ENCODE results near the gene GMDS. TPM values are rescaled to one million over a fixed set of nuclear protein-coding genes. Genes with fewer than 3 reads are reported as not detected.

GMDS gene
- total RNA-seq, 1 donor from 2014 or later = 27.0 TPM

- H3K4me3 ChIP-seq (ENCODE audit: low read depth, low read length) = no peak overlapping the region
- no peak for DNase-seq (ENCODE audit: low read depth)
- no peaks in the 10 kb centered on the region for H3K27me3 ChIP-seq (ENCODE audit: control insufficient read depth, insufficient read depth, low read length)
- TF ChIP-seq CTCF (IDR thresholded peaks at IDR 0.05; ENCODE audit: insufficient read depth, low read length, poor library complexity, severe bottlenecking) = no peak
- H3K36me3 ChIP-seq (ENCODE audit: control insufficient read depth, insufficient read depth, low read length) = no peaks in the 10 kb centered on the region
Observed at GRCh38 chr6:1797801-1798200, 447.6 kb downstream of the GMDS start.

GRCh38 chr6:1796706-1797529 is 448.5 kb downstream of the GMDS start:
- H3K27me3 ChIP-seq (ENCODE audit: control insufficient read depth, insufficient read depth, low read length) = no peaks in the 10 kb centered on the region
- DNase-seq (ENCODE audit: low read depth) = no peak
- H3K36me3 ChIP-seq (ENCODE audit: control insufficient read depth, insufficient read depth, low read length) = no peaks in the 10 kb centered on the region
- TF ChIP-seq CTCF (IDR thresholded peaks at IDR 0.05; ENCODE audit: insufficient read depth, low read length, poor library complexity, severe bottlenecking) = no peak
- no peak overlapping the region for H3K4me3 ChIP-seq (ENCODE audit: low read depth, low read length)

GRCh38 chr6:1795910-1796309 is 449.5 kb downstream of the GMDS start:
- H3K27me3 ChIP-seq (ENCODE audit: control insufficient read depth, insufficient read depth, low read length) = no peaks in the 10 kb centered on the region
- TF ChIP-seq CTCF (IDR thresholded peaks at IDR 0.05; ENCODE audit: insufficient read depth, low read length, poor library complexity, severe bottlenecking) = no peak
- no peak for DNase-seq (ENCODE audit: low read depth)
- no peaks in the 10 kb centered on the region for H3K36me3 ChIP-seq (ENCODE audit: control insufficient read depth, insufficient read depth, low read length)
- H3K4me3 ChIP-seq (ENCODE audit: low read depth, low read length) = no peak overlapping the region

- Histone ChIP-seq H3K36me3 (ENCODE audit: control insufficient read depth, insufficient read depth, low read length) (no peaks in the 10 kb centered on the region), H3K27me3 (ENCODE audit: control insufficient read depth, insufficient read depth, low read length) (no peaks in the 10 kb centered on the region), H3K4me3 (ENCODE audit: low read depth, low read length) (no peak overlapping the region)
- DNase-seq (ENCODE audit: low read depth) = no peak
- peak; percentile 58 for TF ChIP-seq CTCF (IDR thresholded peaks at IDR 0.05; ENCODE audit: insufficient read depth, low read length, poor library complexity, severe bottlenecking)
Observed at GRCh38 chr6:1792989-1793388, 452.4 kb downstream of the GMDS start.

- Histone ChIP-seq H3K36me3 (ENCODE audit: control insufficient read depth, insufficient read depth, low read length) (no peaks in the 10 kb centered on the region), H3K27me3 (ENCODE audit: control insufficient read depth, insufficient read depth, low read length) (no peaks in the 10 kb centered on the region), H3K4me3 (ENCODE audit: low read depth, low read length) (no peak overlapping the region)
- no peak for TF ChIP-seq CTCF (IDR thresholded peaks at IDR 0.05; ENCODE audit: insufficient read depth, low read length, poor library complexity, severe bottlenecking)
- no peak for DNase-seq (ENCODE audit: low read depth)
Observed at GRCh38 chr6:1790684-1791083, 454.7 kb downstream of the GMDS start.

- no peak for DNase-seq (ENCODE audit: low read depth)
- H3K4me3 ChIP-seq (ENCODE audit: low read depth, low read length) = no peak overlapping the region
- no peaks in the 10 kb centered on the region for H3K27me3 ChIP-seq (ENCODE audit: control insufficient read depth, insufficient read depth, low read length)
- H3K36me3 ChIP-seq (ENCODE audit: control insufficient read depth, insufficient read depth, low read length) = no peaks in the 10 kb centered on the region
- no peak for TF ChIP-seq CTCF (IDR thresholded peaks at IDR 0.05; ENCODE audit: insufficient read depth, low read length, poor library complexity, severe bottlenecking)
Observed at GRCh38 chr6:1789092-1789491, 456.3 kb downstream of the GMDS start.

All from kidney epithelial cell (primary cell).